Stimulated activated CD4-positive, alpha-beta T cell treated with anti-CD3 and anti-CD28 coated beads, Interleukin-4, amount 100 ng/mL, for 24 hours (primary cell): ENCODE results near the gene ZNF500.

Source experiments
- DNase-seq: peaks from one replicate; pipeline ENCODE4 v3.0.0-alpha.2; 2020

The ZNF500 gene

GRCh38 chr16:4768549-4769305, 1.8 kb upstream of the ZNF500 start:
- peak; percentile 91 for DNase-seq

- DNase-seq = no peak
Observed at GRCh38 chr16:4767872-4768548, 1.0 kb upstream of the ZNF500 start.

GRCh38 chr16:4765511-4766474, 1.2 kb downstream of the ZNF500 start:
- no peak for DNase-seq

- no peak for DNase-seq
Observed at GRCh38 chr16:4763791-4764190, 3.2 kb downstream of the ZNF500 start.

- no peak for DNase-seq
Observed at GRCh38 chr16:4762205-4762604, 4.8 kb downstream of the ZNF500 start.

GRCh38 chr16:4760221-4760910, 6.6 kb downstream of the ZNF500 start:
- DNase-seq = no peak

GRCh38 chr16:4755687-4756086, 11.3 kb downstream of the ZNF500 start:
- DNase-seq = no peak

- no peak for DNase-seq
Observed at GRCh38 chr16:4754865-4755264, 12.1 kb downstream of the ZNF500 start.

GRCh38 chr16:4753227-4753626, 13.7 kb downstream of the ZNF500 start:
- DNase-seq = no peak

- DNase-seq = no peak
Observed at GRCh38 chr16:4752351-4753100, 14.4 kb downstream of the ZNF500 start.

GRCh38 chr16:4750896-4751295, 16.1 kb downstream of the ZNF500 start:
- no peak for DNase-seq

GRCh38 chr16:4749700-4750257, 17.2 kb downstream of the ZNF500 start:
- DNase-seq = no peak

GRCh38 chr16:4748682-4749411, 18.1 kb downstream of the ZNF500 start:
- no peak for DNase-seq

GRCh38 chr16:4747906-4748681, 18.9 kb downstream of the ZNF500 start:
- no peak for DNase-seq

- DNase-seq = no peak
Observed at GRCh38 chr16:4746991-4747574, 19.9 kb downstream of the ZNF500 start.

GRCh38 chr16:4746215-4746614, 20.7 kb downstream of the ZNF500 start:
- no peak for DNase-seq

GRCh38 chr16:4745274-4745569, 21.7 kb downstream of the ZNF500 start:
- no peak for DNase-seq

- DNase-seq = no peak
Observed at GRCh38 chr16:4744555-4745273, 22.2 kb downstream of the ZNF500 start.

GRCh38 chr16:4743226-4743878, 23.6 kb downstream of the ZNF500 start:
- DNase-seq = no peak
